WTC11 (cell line): Measurements from ENCODE around the gene SND1.

Experiments
- FOXJ3 ChIP-seq: sonication (generic); formaldehyde crosslinking; IDR thresholded peaks from 2 replicates; pipeline ENCODE4 v1.9.0; 2021; ENCODE audit warnings: missing genetic modification reagents, mild to moderate bottlenecking, borderline replicate concordance
- NFYB ChIP-seq: sonication (generic); formaldehyde crosslinking; conservative IDR thresholded peaks from 2 replicates; pipeline ENCODE4 v1.8.0; 2022; ENCODE audit warnings: low read depth, missing genetic modification reagents
- TF ChIP-seq, protein P1 (sequence below): fragments of 200-600 bp; IDR thresholded peaks from 2 replicates; pipeline ENCODE4 v1.8.0; 2022; ENCODE audit warnings: antibody characterized with exemption
- TF ChIP-seq, protein P2 (sequence below): sonication (generic); formaldehyde crosslinking; IDR thresholded peaks from 2 replicates; pipeline ENCODE4 v1.8.0; 2022; ENCODE audit warnings: mild to moderate bottlenecking, missing genetic modification reagents

DNA sequence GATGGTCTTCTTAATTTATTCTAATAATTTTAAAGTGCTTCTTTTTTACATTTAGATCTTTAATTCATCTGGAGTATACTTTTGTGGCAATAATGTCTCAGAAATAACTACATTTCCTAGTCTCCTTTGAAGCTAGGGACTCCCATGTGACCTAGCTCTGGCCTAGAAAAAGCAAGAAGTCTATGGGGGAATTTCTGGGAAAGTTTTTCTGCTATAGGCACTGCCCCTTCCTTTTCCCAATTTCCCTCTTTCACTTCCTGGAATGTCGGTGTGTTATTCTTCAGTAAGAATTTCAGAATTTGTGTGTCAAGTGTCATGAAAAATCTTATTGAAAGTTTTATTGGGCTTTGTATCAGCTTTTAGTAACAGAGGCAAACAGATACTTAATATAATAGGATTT lies 473.8 kb downstream of the SND1 start:
- no peak for TF ChIP-seq NFYB (CRISPR knock-in tag)
- TF ChIP-seq, protein P1, sequence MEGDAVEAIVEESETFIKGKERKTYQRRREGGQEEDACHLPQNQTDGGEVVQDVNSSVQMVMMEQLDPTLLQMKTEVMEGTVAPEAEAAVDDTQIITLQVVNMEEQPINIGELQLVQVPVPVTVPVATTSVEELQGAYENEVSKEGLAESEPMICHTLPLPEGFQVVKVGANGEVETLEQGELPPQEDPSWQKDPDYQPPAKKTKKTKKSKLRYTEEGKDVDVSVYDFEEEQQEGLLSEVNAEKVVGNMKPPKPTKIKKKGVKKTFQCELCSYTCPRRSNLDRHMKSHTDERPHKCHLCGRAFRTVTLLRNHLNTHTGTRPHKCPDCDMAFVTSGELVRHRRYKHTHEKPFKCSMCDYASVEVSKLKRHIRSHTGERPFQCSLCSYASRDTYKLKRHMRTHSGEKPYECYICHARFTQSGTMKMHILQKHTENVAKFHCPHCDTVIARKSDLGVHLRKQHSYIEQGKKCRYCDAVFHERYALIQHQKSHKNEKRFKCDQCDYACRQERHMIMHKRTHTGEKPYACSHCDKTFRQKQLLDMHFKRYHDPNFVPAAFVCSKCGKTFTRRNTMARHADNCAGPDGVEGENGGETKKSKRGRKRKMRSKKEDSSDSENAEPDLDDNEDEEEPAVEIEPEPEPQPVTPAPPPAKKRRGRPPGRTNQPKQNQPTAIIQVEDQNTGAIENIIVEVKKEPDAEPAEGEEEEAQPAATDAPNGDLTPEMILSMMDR, result no peak
- TF ChIP-seq, protein P2, sequence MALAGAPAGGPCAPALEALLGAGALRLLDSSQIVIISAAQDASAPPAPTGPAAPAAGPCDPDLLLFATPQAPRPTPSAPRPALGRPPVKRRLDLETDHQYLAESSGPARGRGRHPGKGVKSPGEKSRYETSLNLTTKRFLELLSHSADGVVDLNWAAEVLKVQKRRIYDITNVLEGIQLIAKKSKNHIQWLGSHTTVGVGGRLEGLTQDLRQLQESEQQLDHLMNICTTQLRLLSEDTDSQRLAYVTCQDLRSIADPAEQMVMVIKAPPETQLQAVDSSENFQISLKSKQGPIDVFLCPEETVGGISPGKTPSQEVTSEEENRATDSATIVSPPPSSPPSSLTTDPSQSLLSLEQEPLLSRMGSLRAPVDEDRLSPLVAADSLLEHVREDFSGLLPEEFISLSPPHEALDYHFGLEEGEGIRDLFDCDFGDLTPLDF (CRISPR knock-in tag), result no peak
- TF ChIP-seq FOXJ3 (CRISPR knock-in tag), result no peak
